Astrocyte (in vitro differentiated cells and primary cell): ENCODE results near the gene GRM4. TPM values are rescaled to one million over a fixed set of nuclear protein-coding genes. Genes with fewer than 3 reads are reported as not detected.

Experiments
- DNase-seq: peaks from one replicate; pipeline ENCODE4 v3.0.0-alpha.2; 2010; ENCODE audit warnings: low read depth
- FAIRE-seq: peaks from 2 replicates; lab custom pipeline; 2011; peaks lifted over from hg19 to GRCh38; lab: Jason Lieb, UNC
- H2AFZ ChIP-seq: 2 replicates; pipeline ENCODE4 v1.6.0; 2012; ENCODE audit warnings: low read depth, low read length, inconsistent platforms
- H3K27ac ChIP-seq: 2 replicates; pipeline ENCODE4 v1.5.1; 2011; ENCODE audit warnings: low read depth, low read length, inconsistent platforms
- H3K27me3 ChIP-seq: 2 replicates; pipeline ENCODE4 v1.6.0; 2011; ENCODE audit warnings: low read length, inconsistent platforms; ENCODE audit not compliant: insufficient read depth
- H3K36me3 ChIP-seq: 2 replicates; pipeline ENCODE4 v1.5.1; 2011; ENCODE audit warnings: low read length, inconsistent platforms; ENCODE audit not compliant: insufficient read depth
- H3K4me1 ChIP-seq: 2 replicates; pipeline ENCODE4 v1.5.1; 2011; ENCODE audit warnings: low read length, inconsistent platforms; ENCODE audit not compliant: insufficient read depth
- H3K4me2 ChIP-seq: 2 replicates; pipeline ENCODE4 v1.6.0; 2012; ENCODE audit warnings: low read length, inconsistent platforms
- H3K4me3 ChIP-seq: 2 replicates; pipeline ENCODE4 v1.5.1; 2011; ENCODE audit warnings: low read depth, mild to moderate bottlenecking, low read length, inconsistent platforms; ENCODE audit not compliant: insufficient read depth
- H3K79me2 ChIP-seq: 2 replicates; pipeline ENCODE4 v1.6.0; 2012; ENCODE audit warnings: mild to moderate bottlenecking, low read length, inconsistent platforms; ENCODE audit not compliant: insufficient read depth
- H3K9ac ChIP-seq: 2 replicates; pipeline ENCODE4 v1.6.0; 2012; ENCODE audit warnings: mild to moderate bottlenecking, low read length, inconsistent platforms
- H3K9me3 ChIP-seq: 2 replicates; pipeline ENCODE4 v1.5.1; 2012; ENCODE audit warnings: low read depth, mild to moderate bottlenecking, low read length, inconsistent platforms; ENCODE audit not compliant: insufficient read depth
- H4K20me1 ChIP-seq: 2 replicates; pipeline ENCODE4 v1.6.0; 2012; ENCODE audit warnings: low read length, inconsistent platforms; ENCODE audit not compliant: insufficient read depth
- H3K27ac Mint-ChIP-seq: one replicate; pipeline ENCODE4 v1.8.0; 2021; ENCODE audit warnings: mild to moderate bottlenecking, mixed read lengths; ENCODE audit not compliant: unreplicated experiment
- H3K27me3 Mint-ChIP-seq: one replicate; pipeline ENCODE4 v1.8.0; 2021; ENCODE audit warnings: low read depth, mixed read lengths; ENCODE audit not compliant: unreplicated experiment
- H3K36me3 Mint-ChIP-seq: one replicate; pipeline ENCODE4 v1.8.0; 2021; ENCODE audit warnings: low read depth, mixed read lengths; ENCODE audit not compliant: unreplicated experiment
- H3K4me1 Mint-ChIP-seq: one replicate; pipeline ENCODE4 v1.8.0; 2021; ENCODE audit warnings: low read depth, mixed read lengths; ENCODE audit not compliant: unreplicated experiment
- H3K4me3 Mint-ChIP-seq: one replicate; pipeline ENCODE4 v1.8.0; 2021; ENCODE audit warnings: mild to moderate bottlenecking, moderate library complexity, mixed read lengths; ENCODE audit not compliant: unreplicated experiment
- H3K9me3 Mint-ChIP-seq: one replicate; pipeline ENCODE4 v1.8.0; 2021; ENCODE audit warnings: mild to moderate bottlenecking, mixed read lengths; ENCODE audit not compliant: unreplicated experiment
- CTCF ChIP-seq: IDR thresholded peaks from 2 replicates; pipeline ENCODE4 v1.5.1; 2011; ENCODE audit warnings: low read depth, mild to moderate bottlenecking, inconsistent platforms, low read length, moderate library complexity; ENCODE audit not compliant: insufficient read depth
- EZH2 ChIP-seq: IDR thresholded peaks from 2 replicates; pipeline ENCODE4 v1.6.1; 2012; ENCODE audit warnings: mild to moderate bottlenecking, low read length, inconsistent platforms; ENCODE audit not compliant: insufficient read depth
- total RNA-seq: library from RNA; stranded (reverse); gene quantifications from 2 replicates; pipeline ENCODE4 v1.2.1, GENCODE V29; 2021

GRM4 gene
- total RNA-seq, 1 donor from 2014 or later = 0.30 TPM

GRCh38 chr6:33990061-33990541, 155.8 kb downstream of the GRM4 start:
- Histone ChIP-seq H3K9ac (no peak overlapping the region), H3K4me2 (no peak overlapping the region), H2AFZ (no peak overlapping the region), H3K27ac (no peak overlapping the region), H3K36me3 (no peaks in the 10 kb centered on the region), H3K27me3 (peaks cover 3% of the 10 kb centered on the region), H3K79me2 (no peaks in the 10 kb centered on the region), H3K4me1 (no peaks in the 10 kb centered on the region), H4K20me1 (no peaks in the 10 kb centered on the region), H3K4me3 (no peak overlapping the region), H3K9me3 (no peaks in the 10 kb centered on the region)
- Mint-ChIP-seq H3K36me3 (no peaks in the 10 kb centered on the region), H3K27ac (no peak overlapping the region), H3K27me3 (peaks cover 36% of the 10 kb centered on the region), H3K4me3 (no peak overlapping the region), H3K9me3 (peaks cover 3% of the 10 kb centered on the region), H3K4me1 (no peaks in the 10 kb centered on the region)
- FAIRE-seq (no peak), DNase-seq (no peak)
- TF ChIP-seq CTCF (no peak), EZH2 (no peak)

GRCh38 chr6:33989016-33989854, 156.7 kb downstream of the GRM4 start:
- peaks cover 34% of the 10 kb centered on the region for H3K27me3 Mint-ChIP-seq
- no peak for FAIRE-seq
- no peaks in the 10 kb centered on the region for H3K36me3 ChIP-seq
- no peaks in the 10 kb centered on the region for H4K20me1 ChIP-seq
- no peak overlapping the region for H3K4me3 Mint-ChIP-seq
- no peaks in the 10 kb centered on the region for H3K9me3 ChIP-seq
- no peak overlapping the region for H2AFZ ChIP-seq
- TF ChIP-seq CTCF (no peak), EZH2 (no peak)
- no peak overlapping the region for H3K27ac Mint-ChIP-seq
- H3K27me3 ChIP-seq = peaks cover 3% of the 10 kb centered on the region
- H3K9me3 Mint-ChIP-seq = peaks cover 3% of the 10 kb centered on the region
- DNase-seq = no peak
- no peaks in the 10 kb centered on the region for H3K4me1 ChIP-seq
- no peaks in the 10 kb centered on the region for H3K36me3 Mint-ChIP-seq
- no peak overlapping the region for H3K27ac ChIP-seq
- H3K9ac ChIP-seq = no peak overlapping the region
- no peaks in the 10 kb centered on the region for H3K4me1 Mint-ChIP-seq
- no peak overlapping the region for H3K4me2 ChIP-seq
- H3K79me2 ChIP-seq = no peaks in the 10 kb centered on the region
- H3K4me3 ChIP-seq = no peak overlapping the region
